GM20000 (cell line): ENCODE results near the gene PCNX2.

Source experiments
- DNase-seq: peaks from one replicate; pipeline ENCODE4 v3.0.0; 2012; ENCODE audit warnings: low spot score
- CTCF ChIP-seq: IDR thresholded peaks from 2 replicates; pipeline ENCODE4 v1.5.1; 2012; ENCODE audit warnings: mild to moderate bottlenecking, control low read depth; ENCODE audit errors: extremely low read depth, missing control alignments

The PCNX2 gene

GRCh38 chr1:233197940-233198339 is 97.6 kb downstream of the PCNX2 start:
- TF ChIP-seq CTCF = no peak
- DNase-seq = no peak

- no peak for TF ChIP-seq CTCF
- DNase-seq = no peak
Measured at GRCh38 chr1:233193741-233194140, 101.8 kb downstream of the PCNX2 start.

GRCh38 chr1:233190987-233191386 is 104.5 kb downstream of the PCNX2 start:
- DNase-seq = no peak
- no peak for TF ChIP-seq CTCF

DNA sequence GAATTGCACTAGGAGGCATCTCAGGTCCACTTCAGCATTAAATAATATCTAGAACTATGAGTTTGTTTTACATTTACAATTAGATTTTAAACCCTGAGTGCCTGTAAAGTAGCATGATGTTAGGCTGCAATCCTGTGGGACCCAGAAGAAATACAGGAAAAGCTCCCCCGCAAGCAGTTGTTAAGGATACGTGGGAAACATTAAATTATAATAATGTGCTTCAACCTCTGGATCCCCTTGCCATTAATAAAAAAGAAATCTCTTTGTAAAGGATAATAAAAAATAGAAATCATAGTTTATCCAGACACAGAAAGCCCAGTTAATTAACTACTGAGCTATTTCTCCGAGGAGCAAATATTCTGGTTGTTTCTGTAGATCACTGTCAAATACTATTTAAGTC is 106.0 kb downstream of the PCNX2 start:
- no peak for DNase-seq
- TF ChIP-seq CTCF = no peak

GRCh38 chr1:233188061-233188460 is 107.5 kb downstream of the PCNX2 start:
- DNase-seq = no peak
- no peak for TF ChIP-seq CTCF

DNA sequence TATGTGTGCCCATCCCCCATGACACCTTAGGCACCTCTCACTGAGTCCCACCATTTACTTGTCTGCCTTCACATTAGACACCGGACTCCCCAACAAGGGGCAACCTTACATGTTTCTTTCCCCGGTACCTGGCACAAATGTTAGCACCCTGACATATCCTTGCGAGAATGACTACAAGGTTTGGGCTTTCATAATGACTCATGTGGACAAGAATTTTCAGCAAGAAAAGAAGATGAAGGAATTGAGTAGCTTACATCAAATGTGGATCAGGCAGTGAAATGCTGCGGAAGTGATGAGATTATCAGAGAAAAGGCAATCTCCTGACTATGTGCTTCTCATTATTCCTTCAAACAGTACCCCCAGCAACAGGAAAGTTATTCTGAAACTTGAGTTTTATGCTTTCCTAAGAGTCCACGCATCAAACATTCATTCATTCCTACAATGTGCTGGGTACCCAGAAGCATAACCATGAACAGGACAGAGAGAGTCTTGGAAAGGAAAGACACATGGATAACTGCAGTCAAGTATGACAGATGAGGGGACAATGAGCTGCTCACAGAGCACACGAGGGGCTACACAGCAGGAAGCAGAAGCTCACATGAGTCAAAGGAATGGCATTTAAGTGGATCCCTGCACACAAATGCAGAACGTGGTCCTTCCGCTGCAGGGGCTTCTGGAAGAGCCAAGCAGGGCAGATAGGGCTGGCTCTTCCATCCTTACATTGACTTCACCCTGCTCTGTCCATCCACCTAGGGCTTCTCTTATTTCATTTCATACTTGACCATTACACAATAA is 112.1 kb downstream of the PCNX2 start:
- no peak for TF ChIP-seq CTCF
- no peak for DNase-seq

- DNase-seq = no peak
- TF ChIP-seq CTCF = no peak
Measured at GRCh38 chr1:233182587-233182986, 112.9 kb downstream of the PCNX2 start.
